ENCODE data around the gene FAM200C.

- TF ChIP-seq REST (IDR thresholded peaks at IDR 0.05; ENCODE audit: insufficient read depth in 1 of 2, low read depth in 2 of 2, low read length in 2 of 2) (no peak), POLR2AphosphoS5 (IDR thresholded peaks at IDR 0.05; ENCODE audit: low read depth, low read length) (no peak), SIN3A (IDR thresholded peaks at IDR 0.05; ENCODE audit: borderline replicate concordance, insufficient read depth, low read length) (no peak)
Measured at GRCh38 chr5:160438316-160439204, 38.7 kb upstream of the FAM200C start.

Data from PFSK-1 (cell line).